DMS79 (cell line): ENCODE results near the gene SH3TC1.

Experiments
- DNase-seq: peaks from one replicate; lab custom pipeline; 2025; lab: John Stamatoyannopoulos, UW

SH3TC1 gene

GRCh38 chr4:8215641-8216442 is 16.8 kb downstream of the SH3TC1 start:
- DNase-seq: no peak

GRCh38 chr4:8216443-8217245 is 17.6 kb downstream of the SH3TC1 start:
- no peak for DNase-seq

DNA sequence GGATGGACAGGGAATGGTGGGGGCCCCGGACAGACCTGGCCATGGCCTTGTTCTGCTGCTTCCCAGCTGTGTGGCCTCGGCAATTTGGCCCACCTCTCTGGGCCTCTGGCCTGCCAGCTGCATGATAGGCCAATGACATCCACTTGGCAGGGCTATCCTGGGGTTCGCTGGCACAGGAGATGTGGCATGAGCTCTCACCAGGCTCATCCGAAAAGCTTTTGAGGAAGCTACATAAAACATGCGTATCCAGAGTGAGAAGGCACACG is 18.1 kb downstream of the SH3TC1 start:
- no peak for DNase-seq

DNA sequence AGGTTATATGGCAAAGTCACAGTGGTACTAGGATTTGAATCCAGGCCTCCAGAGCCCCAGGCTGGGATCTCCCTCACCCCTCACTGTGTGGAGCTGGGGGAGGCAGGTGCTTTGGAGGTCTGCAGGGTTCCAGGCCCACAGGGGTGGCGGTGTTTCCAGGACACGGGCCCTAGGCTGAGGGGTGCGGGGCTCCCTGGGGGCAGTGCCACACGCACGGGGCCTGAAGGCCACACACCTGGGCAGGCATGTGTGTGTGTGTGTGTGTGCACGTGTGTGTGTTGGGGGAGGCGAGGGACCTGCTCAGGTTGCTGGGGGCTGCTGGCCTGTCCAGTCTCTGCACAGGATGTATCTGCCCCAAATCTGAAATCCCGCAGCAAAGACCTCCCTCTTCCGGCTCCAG is 18.8 kb downstream of the SH3TC1 start:
- no peak for DNase-seq

DNA sequence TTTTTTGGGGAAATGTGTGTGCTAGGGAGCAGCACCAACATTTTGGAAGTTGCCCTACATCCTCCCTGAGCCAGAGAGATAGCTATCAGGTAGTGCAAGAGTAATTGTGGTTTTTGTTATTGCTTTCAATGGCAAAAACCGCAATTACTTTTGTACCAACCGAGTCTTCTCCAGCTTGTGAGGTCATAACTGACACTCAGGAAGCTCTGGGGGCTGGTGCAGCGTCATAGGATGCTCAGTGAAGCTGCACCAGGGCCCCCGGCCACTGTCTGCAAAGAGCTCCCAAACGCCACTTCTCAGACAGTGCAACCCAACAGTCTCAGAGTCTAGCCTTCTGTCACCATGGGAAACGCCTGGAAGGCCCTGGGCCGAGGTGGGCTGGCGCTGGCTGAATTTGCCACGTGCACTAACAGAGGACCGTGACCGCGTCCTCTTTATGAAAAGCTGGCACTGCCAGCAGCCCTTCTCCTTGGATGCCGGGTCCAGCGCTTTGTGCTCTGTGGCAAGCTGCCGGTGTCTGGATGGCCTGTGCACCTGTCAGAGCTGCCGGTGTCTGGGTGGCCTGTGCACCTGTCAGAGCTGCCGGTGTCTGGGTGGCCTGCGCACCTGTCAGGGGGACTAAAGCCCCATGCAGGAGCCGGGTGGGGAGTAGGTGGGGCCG is 19.4 kb downstream of the SH3TC1 start:
- peak; percentile 68 for DNase-seq

DNA sequence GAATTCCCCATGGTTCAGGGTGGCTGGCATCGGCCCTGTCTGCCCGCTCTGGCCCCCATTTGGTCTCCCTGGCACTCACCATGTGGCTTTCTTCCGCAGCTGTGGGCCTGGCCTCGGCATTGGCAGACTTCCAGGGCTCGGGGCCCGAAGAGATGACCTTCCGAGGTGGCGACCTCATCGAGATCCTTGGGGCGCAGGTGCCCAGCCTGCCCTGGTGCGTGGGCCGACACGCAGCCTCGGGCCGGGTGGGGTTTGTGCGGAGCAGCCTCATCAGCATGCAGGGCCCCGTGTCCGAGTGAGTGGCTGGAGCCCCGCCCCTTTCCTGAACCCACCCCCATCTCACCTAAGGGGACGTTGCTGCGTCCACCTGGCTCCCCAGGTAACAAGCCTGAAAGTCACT is 20.1 kb downstream of the SH3TC1 start:
- DNase-seq: no peak

DNA sequence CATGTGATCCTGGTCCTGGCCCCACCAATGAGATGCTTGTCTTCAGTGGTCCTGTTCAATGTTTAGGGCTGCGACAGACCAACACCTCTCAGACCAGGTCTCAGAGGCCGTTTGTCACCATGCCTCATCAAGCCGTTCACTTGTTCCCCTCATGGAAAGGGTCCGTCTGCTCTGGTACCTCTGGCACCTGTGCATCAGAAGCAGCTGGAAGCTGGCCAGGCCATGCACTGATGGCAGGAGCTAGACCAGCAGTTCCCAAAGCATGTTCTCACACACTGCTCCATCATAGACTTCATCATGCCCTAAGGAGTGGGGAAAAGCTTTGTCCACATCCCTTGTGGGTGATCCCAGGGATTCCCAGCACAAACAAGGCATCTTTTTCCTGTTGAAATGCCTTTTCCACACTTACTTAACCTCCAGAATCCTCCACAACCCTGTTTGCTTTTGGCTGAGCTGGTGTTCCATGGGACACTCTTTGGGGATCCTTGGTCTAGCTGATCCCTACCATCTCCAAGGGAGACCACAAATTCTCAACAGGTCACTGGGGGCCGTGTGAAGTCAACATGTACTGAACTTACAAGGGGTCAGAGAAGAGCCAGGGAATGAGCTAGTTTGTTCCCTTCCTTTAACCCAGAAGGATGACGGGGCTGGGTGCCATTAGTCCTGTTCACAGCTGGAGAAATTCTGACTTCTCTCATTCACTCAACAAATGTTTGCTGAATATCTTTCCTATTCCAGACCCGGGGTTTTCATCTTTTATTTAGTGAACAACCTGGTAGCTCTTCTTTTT is 21.8 kb downstream of the SH3TC1 start:
- DNase-seq: no peak

GRCh38 chr4:8221476-8221875 is 22.4 kb downstream of the SH3TC1 start:
- no peak for DNase-seq

DNA sequence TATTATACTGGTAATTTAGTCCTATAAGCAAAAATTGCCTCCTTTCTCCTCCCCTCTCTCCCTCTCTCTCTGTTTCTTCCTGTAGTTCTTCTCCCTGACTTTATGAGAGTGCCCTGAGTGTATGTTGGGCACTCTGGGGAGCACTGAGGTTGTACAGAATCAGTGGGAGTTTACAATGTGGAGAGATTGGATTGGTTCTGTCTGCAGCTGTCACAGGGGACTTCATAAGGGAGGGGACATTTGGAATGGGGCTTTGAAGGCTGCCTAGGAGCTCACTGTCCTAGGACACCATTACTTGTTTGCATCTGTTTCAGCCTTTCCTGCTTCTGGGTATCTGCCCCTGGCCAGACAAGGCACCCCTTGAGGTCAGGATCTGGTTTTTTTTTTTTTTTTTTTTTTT is 22.9 kb downstream of the SH3TC1 start:
- DNase-seq: no peak

GRCh38 chr4:8222609-8223388 is 23.7 kb downstream of the SH3TC1 start:
- DNase-seq: no peak

GRCh38 chr4:8224267-8224974 is 25.3 kb downstream of the SH3TC1 start:
- no peak for DNase-seq

- DNase-seq: no peak
These were observed 26.0 kb downstream of the SH3TC1 start for GRCh38 chr4:8224975-8225625.

GRCh38 chr4:8225706-8226443 is 26.8 kb downstream of the SH3TC1 start:
- no peak for DNase-seq

GRCh38 chr4:8227201-8227770 is 28.2 kb downstream of the SH3TC1 start:
- DNase-seq: no peak

DNA sequence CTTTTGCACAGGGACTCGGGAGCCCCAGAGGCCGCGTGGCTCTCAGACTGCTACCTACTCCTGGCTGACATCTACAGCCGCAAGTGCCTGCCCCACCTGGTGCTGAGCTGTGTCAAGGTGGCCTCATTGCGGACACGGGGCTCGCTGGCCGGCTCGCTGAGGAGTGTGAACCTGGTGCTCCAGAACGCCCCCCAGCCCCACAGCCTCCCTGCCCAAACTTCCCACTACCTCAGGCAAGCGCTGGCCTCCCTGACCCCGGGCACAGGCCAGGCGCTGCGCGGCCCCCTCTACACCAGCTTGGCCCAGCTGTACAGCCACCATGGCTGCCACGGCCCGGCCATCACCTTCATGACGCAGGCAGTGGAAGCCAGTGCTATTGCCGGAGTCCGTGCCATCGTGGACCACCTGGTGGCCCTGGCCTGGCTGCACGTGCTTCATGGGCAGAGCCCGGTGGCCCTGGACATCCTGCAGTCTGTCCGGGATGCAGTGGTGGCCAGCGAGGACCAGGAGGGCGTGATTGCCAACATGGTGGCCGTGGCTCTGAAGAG is 28.8 kb downstream of the SH3TC1 start:
- no peak for DNase-seq

- peak; percentile 4 for DNase-seq
These were observed 29.5 kb downstream of the SH3TC1 start for GRCh38 chr4:8228319-8229250.

DNA sequence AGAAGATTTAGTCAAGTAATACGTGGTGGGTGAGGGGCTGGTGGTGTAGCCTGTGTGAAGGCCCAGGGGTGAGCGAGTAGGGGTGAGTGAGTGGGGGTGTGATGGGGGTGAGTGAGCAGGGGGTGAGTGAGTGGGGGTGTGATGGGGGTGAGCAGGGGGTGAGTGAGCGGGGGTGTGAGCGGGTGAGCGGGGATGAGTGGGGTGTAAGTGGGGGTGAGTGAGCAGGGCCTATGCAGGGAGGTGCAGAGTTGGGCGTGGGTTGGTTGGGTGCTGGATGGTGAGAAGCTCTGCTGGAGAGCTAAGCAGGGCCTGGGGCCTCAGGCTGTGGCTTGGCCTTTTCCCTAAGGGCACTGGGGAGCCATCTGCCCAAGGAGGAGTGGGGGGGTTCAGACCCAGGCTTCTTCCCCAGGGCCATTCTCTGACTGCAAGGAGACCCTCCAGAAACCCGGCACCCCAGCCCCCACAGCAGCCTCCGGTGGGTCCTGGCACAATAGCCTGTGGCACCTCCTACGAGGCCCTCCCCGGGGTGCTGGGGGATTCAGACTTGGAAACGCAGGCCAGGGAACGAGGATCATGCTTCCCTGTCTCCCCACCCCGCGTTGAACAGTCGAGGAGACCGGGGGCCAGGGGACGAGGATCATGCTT is 30.4 kb downstream of the SH3TC1 start:
- DNase-seq: no peak
